SK-N-MC (cell line): Measurements from ENCODE around the gene MACIR.
"Not testable (repeated sequence)": the region's sequence is repeated elsewhere in the genome, so short reads cannot be mapped to it uniquely, and the experiment has no call there.

Source experiments
- DNase-seq: peaks from one replicate; pipeline ENCODE4 v3.0.0-alpha.2; 2011; ENCODE audit warnings: low read depth, low spot score
- H3K27ac ChIP-seq: fragments of 200-600 bp; sonication (generic); 2 replicates; pipeline ENCODE4 v1.5.1; 2016; ENCODE audit warnings: mixed run types
- H3K36me3 ChIP-seq: fragments of 200-600 bp; sonication (generic); 2 replicates; pipeline ENCODE4 v1.6.1; 2017; ENCODE audit warnings: antibody characterized with exemption, low read length, mixed read lengths; ENCODE audit not compliant: insufficient read depth
- H3K4me3 ChIP-seq: fragments of 200-600 bp; sonication (generic); 2 replicates; pipeline ENCODE4 v1.5.1; 2016
- H3K9ac ChIP-seq: fragments of 200-600 bp; sonication (generic); 2 replicates; pipeline ENCODE4 v1.8.0; 2017; ENCODE audit warnings: mixed run types, mixed read lengths; ENCODE audit not compliant: insufficient read length
- H3K9me3 ChIP-seq: fragments of 200-600 bp; sonication (generic); 2 replicates; pipeline ENCODE4 v1.6.1; 2017; ENCODE audit warnings: low read depth, mild to moderate bottlenecking, antibody characterized with exemption, low read length, moderate library complexity, mixed read lengths
- EZH2 ChIP-seq: fragments of 200-600 bp; sonication (generic); IDR thresholded peaks from one replicate; pipeline ENCODE4 v1.6.1; 2017; ENCODE audit warnings: antibody characterized with exemption
- FOXP2 ChIP-seq: optimal IDR thresholded peaks from 2 replicates; pipeline ENCODE3; 2011; ENCODE audit warnings: mild to moderate bottlenecking, moderate library complexity; ENCODE audit not compliant: insufficient read depth; ENCODE audit errors: extremely low read length, control extremely low read depth
- POLR2AphosphoS5 ChIP-seq: IDR thresholded peaks from 2 replicates; pipeline ENCODE4 v1.6.1; 2012; ENCODE audit warnings: mild to moderate bottlenecking, low read depth, low read length, borderline replicate concordance

The MACIR gene

GRCh38 chr5:103258368-103258956, at the start of gene MACIR:
TSS of gene MACIR (plus strand) at chr5:103258763. CDS start at chr5:103275920, 17,157 bp downstream.
- H3K27ac ChIP-seq: peak within 1 kb of the TSS; percentile 69; the same call in 1 of the 2 replicates
- peak; percentile 81 for DNase-seq

GRCh38 chr5:103209065-103209464, 49.5 kb upstream of the MACIR start:
- no peaks in the 10 kb centered on the region for H3K9me3 ChIP-seq
- DNase-seq: no peak
- TF ChIP-seq EZH2 (no peak), POLR2AphosphoS5 (no peak)
- H3K9ac ChIP-seq: no peak overlapping the region
- H3K36me3 ChIP-seq: no peaks in the 10 kb centered on the region
- H3K27ac ChIP-seq: no peak overlapping the region
- no peak overlapping the region for H3K4me3 ChIP-seq

More at GRCh38 chr5:103258368-103258956, at the start of gene MACIR:
- TF ChIP-seq EZH2 (no peak), POLR2AphosphoS5 (peak; percentile 89), FOXP2 (peak; percentile 21)
- Histone ChIP-seq H3K36me3 (no peaks in the 10 kb centered on the region), H3K9me3 (no peaks in the 10 kb centered on the region), H3K9ac (peak within 1 kb of the TSS; percentile 85), H3K4me3 (peak within 1 kb of the TSS; percentile 89)

- H3K9me3 ChIP-seq: no peaks in the 10 kb centered on the region
- TF ChIP-seq POLR2AphosphoS5: no peak
- TF ChIP-seq EZH2: no peak
- no peak for TF ChIP-seq FOXP2
- H3K27ac ChIP-seq: no peak overlapping the region
- DNase-seq: no peak
- H3K4me3 ChIP-seq: no peak overlapping the region
- no peaks in the 10 kb centered on the region for H3K36me3 ChIP-seq
- no peak overlapping the region for H3K9ac ChIP-seq
Measured at GRCh38 chr5:103210952-103211351, 47.6 kb upstream of the MACIR start.

GRCh38 chr5:103211576-103212561, 46.7 kb upstream of the MACIR start:
- Histone ChIP-seq H3K4me3 (peak overlapping the region; percentile 28; the same call in 1 of the 2 replicates), H3K9ac (no peak overlapping the region), H3K36me3 (no peaks in the 10 kb centered on the region), H3K27ac (peak overlapping the region; percentile 49; the same call in 1 of the 2 replicates), H3K9me3 (no peaks in the 10 kb centered on the region)
- TF ChIP-seq EZH2 (no peak), FOXP2 (no peak), POLR2AphosphoS5 (peak; percentile 41; the same call in 1 of the 2 replicates)
- DNase-seq: peak; percentile 91

GRCh38 chr5:103216137-103216536, 42.4 kb upstream of the MACIR start:
- Histone ChIP-seq H3K36me3 (no peaks in the 10 kb centered on the region), H3K4me3 (no peak overlapping the region), H3K9ac (no peak overlapping the region), H3K27ac (no peak overlapping the region), H3K9me3 (no peaks in the 10 kb centered on the region)
- TF ChIP-seq EZH2: no peak
- TF ChIP-seq FOXP2: no peak
- no peak for TF ChIP-seq POLR2AphosphoS5
- DNase-seq: no peak

- Histone ChIP-seq H3K4me3 (no peak overlapping the region), H3K9me3 (no peaks in the 10 kb centered on the region), H3K27ac (no peak overlapping the region), H3K36me3 (no peaks in the 10 kb centered on the region), H3K9ac (no peak overlapping the region)
- no peak for DNase-seq
- no peak for TF ChIP-seq POLR2AphosphoS5
- no peak for TF ChIP-seq FOXP2
- TF ChIP-seq EZH2: no peak
Measured at GRCh38 chr5:103216697-103217096, 41.9 kb upstream of the MACIR start.

- DNase-seq: no peak
- Histone ChIP-seq H3K4me3 (no peak overlapping the region), H3K36me3 (no peaks in the 10 kb centered on the region), H3K27ac (no peak overlapping the region), H3K9ac (no peak overlapping the region), H3K9me3 (no peaks in the 10 kb centered on the region)
- no peak for TF ChIP-seq EZH2
- no peak for TF ChIP-seq POLR2AphosphoS5
- TF ChIP-seq FOXP2: no peak
Measured at GRCh38 chr5:103217101-103217500, 41.5 kb upstream of the MACIR start.

GRCh38 chr5:103218164-103218563, 40.4 kb upstream of the MACIR start:
- no peak for DNase-seq

GRCh38 chr5:103219074-103219473, 39.5 kb upstream of the MACIR start:
- not testable (repeated sequence) for H3K36me3 ChIP-seq, H3K4me3 ChIP-seq, H3K27ac ChIP-seq, H3K9me3 ChIP-seq, H3K9ac ChIP-seq, DNase-seq

More at GRCh38 chr5:103218164-103218563, 40.4 kb upstream of the MACIR start:
- Histone ChIP-seq H3K27ac (no peak overlapping the region), H3K36me3 (no peaks in the 10 kb centered on the region), H3K9ac (no peak overlapping the region), H3K4me3 (no peak overlapping the region), H3K9me3 (no peaks in the 10 kb centered on the region)
- TF ChIP-seq EZH2: no peak
- no peak for TF ChIP-seq FOXP2
- TF ChIP-seq POLR2AphosphoS5: no peak
